HEK293 (cell line): ENCODE measurements around the gene POU2F2.

Experiments used
- CTCF ChIA-PET: fragments of 350-600 bp; formaldehyde crosslinking; extraction: SDS; loops from one replicate; lab custom pipeline; 2021; ENCODE audit warnings: antibody characterized with exemption; lab: Yijun Ruan, JAX
- POLR2A ChIA-PET: fragments of 300-600 bp; formaldehyde crosslinking; extraction: SDS; loops from one replicate; lab custom pipeline; 2020; ENCODE audit warnings: antibody characterized with exemption, inconsistent platforms; lab: Yijun Ruan, JAX
- H3K27ac ChIP-seq: fragments of 200-500 bp; sonication (Bioruptor generic); 2 replicates; pipeline ENCODE4 v1.5.1; 2014; ENCODE audit warnings: low read depth, low read length, control low read depth, inconsistent platforms; ENCODE audit errors: extremely low read depth
- H3K36me3 ChIP-seq, 2 experiments: fragments of 200-500 bp in 1 of 2; sonication (Bioruptor generic) in 1 of 2; 1 replicate in 1 of 2; 2 replicates in 1 of 2; pipeline ENCODE4 v1.5.1; 2014 to 2017; ENCODE audit warnings: inconsistent platforms in 2 of 2, low read length in 2 of 2; ENCODE audit not compliant: control insufficient read depth in 2 of 2, insufficient read depth in 1 of 2
- H3K4me1 ChIP-seq: fragments of 200-500 bp; sonication (Bioruptor generic); 2 replicates; pipeline ENCODE4 v1.5.1; 2014; ENCODE audit warnings: mild to moderate bottlenecking, low read length, inconsistent platforms; ENCODE audit not compliant: control insufficient read depth, insufficient read depth
- H3K4me3 ChIP-seq: 2 replicates; pipeline ENCODE4 v1.5.1; 2011; ENCODE audit warnings: low read depth, mild to moderate bottlenecking, control low read depth, low read length, moderate library complexity
- H3K9me3 ChIP-seq: fragments of 200-500 bp; sonication (Bioruptor generic); 2 replicates; pipeline ENCODE4 v1.5.1; 2014; ENCODE audit warnings: low read depth, low read length, inconsistent platforms; ENCODE audit not compliant: control insufficient read depth, insufficient read depth
- PRDM10 ChIP-seq: fragments of 450-650 bp; formaldehyde crosslinking; IDR thresholded peaks from 2 replicates; pipeline ENCODE4 v1.5.1; 2016; ENCODE audit warnings: missing biosample characterization, missing genetic modification characterization
- SCRT2 ChIP-seq: fragments of 450-650 bp; formaldehyde crosslinking; IDR thresholded peaks from 2 replicates; pipeline ENCODE4 v1.5.1; 2016; ENCODE audit warnings: missing biosample characterization, missing genetic modification characterization
- ZBTB17 ChIP-seq: fragments of 450-650 bp; formaldehyde crosslinking; IDR thresholded peaks from 2 replicates; pipeline ENCODE4 v1.5.1; 2016; ENCODE audit warnings: missing biosample characterization, missing genetic modification characterization
- ZNF239 ChIP-seq: fragments of 450-650 bp; formaldehyde crosslinking; IDR thresholded peaks from 2 replicates; pipeline ENCODE4 v1.5.1; 2016; ENCODE audit warnings: missing biosample characterization, missing genetic modification characterization
- ZNF48 ChIP-seq: fragments of 450-650 bp; formaldehyde crosslinking; IDR thresholded peaks from 2 replicates; pipeline ENCODE4 v1.5.1; 2016; ENCODE audit warnings: missing biosample characterization, missing genetic modification characterization
- ZNF544 ChIP-seq: fragments of 450-650 bp; formaldehyde crosslinking; IDR thresholded peaks from 2 replicates; pipeline ENCODE4 v1.5.0; 2017; ENCODE audit warnings: missing biosample characterization, missing genetic modification characterization
- ZNF639 ChIP-seq: fragments of 450-650 bp; formaldehyde crosslinking; IDR thresholded peaks from 2 replicates; pipeline ENCODE4 v1.5.1; 2016; ENCODE audit warnings: missing biosample characterization, missing genetic modification characterization
- ZNF645 ChIP-seq: fragments of 450-650 bp; formaldehyde crosslinking; IDR thresholded peaks from 2 replicates; pipeline ENCODE4; 2016; ENCODE audit warnings: missing biosample characterization, missing genetic modification characterization
- ZNF654 ChIP-seq: fragments of 450-650 bp; formaldehyde crosslinking; IDR thresholded peaks from 2 replicates; pipeline ENCODE4 v1.5.1; 2016; ENCODE audit warnings: low read depth, missing biosample characterization, missing genetic modification characterization
- ZNF660 ChIP-seq: fragments of 450-650 bp; IDR thresholded peaks from 2 replicates; pipeline ENCODE4 v1.5.1; 2018; ENCODE audit warnings: missing biosample characterization, mild to moderate bottlenecking, missing genetic modification characterization
- ZSCAN18 ChIP-seq: fragments of 450-650 bp; formaldehyde crosslinking; IDR thresholded peaks from 2 replicates; pipeline ENCODE4 v1.5.1; 2016; ENCODE audit warnings: missing biosample characterization, missing genetic modification characterization
- ZSCAN23 ChIP-seq: fragments of 450-650 bp; formaldehyde crosslinking; IDR thresholded peaks from 2 replicates; pipeline ENCODE4 v1.5.1; 2016; ENCODE audit warnings: missing biosample characterization, missing genetic modification characterization
- ZSCAN4 ChIP-seq: fragments of 450-650 bp; formaldehyde crosslinking; IDR thresholded peaks from 2 replicates; pipeline ENCODE4 v1.5.1; 2017; ENCODE audit warnings: missing biosample characterization, missing genetic modification characterization

Gene POU2F2

GRCh38 chr19:42064432-42064831 is 67.8 kb downstream of the POU2F2 start:
- Histone ChIP-seq H3K27ac (no peak overlapping the region), H3K9me3 (no peaks in the 10 kb centered on the region), H3K36me3 (no peaks in the 10 kb centered on the region), H3K4me1 (no peaks in the 10 kb centered on the region), H3K4me3 (no peak overlapping the region)
- CTCF ChIA-PET: interaction anchor here (0.6 to 2.8 kb wide), 5 partner anchors 9 to 44 kb away, joined by 3 to 8 read pairs (median 5); no protein-coding TSS in a partner anchor
- POLR2A ChIA-PET: no interaction called here
- no peak for TF ChIP-seq ZNF654 (tag by site-specific recombination)
- TF ChIP-seq ZNF239 (tag by site-specific recombination): peak; percentile 96
- no peak for TF ChIP-seq ZNF645 (tag by site-specific recombination)

GRCh38 chr19:42062381-42062780 is 69.9 kb downstream of the POU2F2 start:
- Histone ChIP-seq H3K9me3 (no peaks in the 10 kb centered on the region), H3K36me3 (no peaks in the 10 kb centered on the region), H3K27ac (no peak overlapping the region), H3K4me3 (no peak overlapping the region), H3K4me1 (no peaks in the 10 kb centered on the region)
- ChIA-PET CTCF (interaction anchor here (0.9 kb wide), 1 partner anchor 34 kb away, joined by 3 read pairs; no protein-coding TSS in a partner anchor), POLR2A (no interaction called here)
- no peak for TF ChIP-seq ZSCAN18 (tag by site-specific recombination)
- no peak for TF ChIP-seq PRDM10 (tag by site-specific recombination)
- TF ChIP-seq ZNF544 (tag by site-specific recombination): no peak
- no peak for TF ChIP-seq ZSCAN23 (tag by site-specific recombination)
- TF ChIP-seq ZBTB17: no peak

GRCh38 chr19:42060117-42060516 is 72.1 kb downstream of the POU2F2 start:
- POLR2A ChIA-PET: interaction anchor here (1.1 kb wide), 1 partner anchor 16 kb away, joined by 3 read pairs; the partner anchor contains the start of gene ZNF574
- Histone ChIP-seq H3K36me3 (no peaks in the 10 kb centered on the region), H3K9me3 (no peaks in the 10 kb centered on the region), H3K4me3 (no peak overlapping the region), H3K27ac (no peak overlapping the region), H3K4me1 (no peaks in the 10 kb centered on the region)
- CTCF ChIA-PET: interaction anchor here (1.0 to 3.2 kb wide), 2 partner anchors 31 to 37 kb away, joined by 3 to 15 read pairs; no protein-coding TSS in a partner anchor
- TF ChIP-seq SCRT2 (peak; percentile 66), ZNF48 (tag by site-specific recombination) (no peak)

GRCh38 chr19:42059196-42059595 is 73.0 kb downstream of the POU2F2 start:
- Histone ChIP-seq H3K4me3 (no peak overlapping the region), H3K9me3 (no peaks in the 10 kb centered on the region), H3K4me1 (no peaks in the 10 kb centered on the region), H3K27ac (no peak overlapping the region), H3K36me3 (no peaks in the 10 kb centered on the region)
- ChIA-PET CTCF (interaction anchor here (3.2 kb wide), 1 partner anchor 30 kb away, joined by 15 read pairs; no protein-coding TSS in a partner anchor), POLR2A (interaction anchor here (0.6 to 1.1 kb wide), 3 partner anchors 15 to 17 kb away, joined by 3 read pairs; partner anchors contain the start of gene ZNF574)
- TF ChIP-seq ZNF660 (tag by site-specific recombination) (no peak), ZSCAN4 (tag by site-specific recombination) (no peak), ZNF639 (tag by site-specific recombination) (no peak)
